GM23338 (cell line): ENCODE data around the gene EMC9. TPM values are rescaled to one million over a fixed set of nuclear protein-coding genes. Genes with fewer than 3 reads are reported as not detected.

Experiments used
- ATAC-seq: fragments of 200-7000 bp; cut with Tn5 transposase; 3 replicates; pipeline ENCODE4 v1.9.1; 2020
- DNase-seq: peaks from one replicate; pipeline ENCODE4 v3.0.0-alpha.2; 2015; ENCODE audit warnings: low spot score
- H2AFZ ChIP-seq: fragments of 200-600 bp; sonication (generic); 2 replicates; pipeline ENCODE4 v1.8.0; 2016; ENCODE audit warnings: antibody characterized with exemption, mild to moderate bottlenecking, moderate library complexity
- H3F3A ChIP-seq: fragments of 200-600 bp; sonication (generic); replicated peaks from 2 replicates; pipeline ENCODE4 v1.8.0; 2017; ENCODE audit warnings: antibody characterized with exemption, mixed run types, low read depth
- H3K27ac ChIP-seq: fragments of 200-600 bp; sonication (generic); 2 replicates; pipeline ENCODE4 v1.6.1; 2016; ENCODE audit warnings: low read depth
- H3K27me3 ChIP-seq: fragments of 200-600 bp; sonication (generic); 2 replicates; pipeline ENCODE4 v1.8.0; 2016; ENCODE audit warnings: mild to moderate bottlenecking, mixed run types, moderate library complexity; ENCODE audit not compliant: insufficient read depth
- H3K36me3 ChIP-seq: fragments of 200-600 bp; sonication (generic); 2 replicates; pipeline ENCODE4 v1.8.0; 2016; ENCODE audit warnings: mild to moderate bottlenecking; ENCODE audit not compliant: insufficient read depth
- H3K4me1 ChIP-seq: fragments of 200-600 bp; sonication (generic); 2 replicates; pipeline ENCODE4 v1.8.0; 2016; ENCODE audit warnings: mild to moderate bottlenecking, moderate library complexity; ENCODE audit not compliant: insufficient read depth
- H3K4me2 ChIP-seq: fragments of 200-600 bp; sonication (generic); 2 replicates; pipeline ENCODE4 v1.7.1; 2017; ENCODE audit warnings: mixed run types
- H3K4me3 ChIP-seq: fragments of 200-600 bp; sonication (generic); 2 replicates; pipeline ENCODE4 v1.6.1; 2016; ENCODE audit warnings: mixed run types
- H3K79me2 ChIP-seq: fragments of 200-600 bp; sonication (generic); replicated peaks from 2 replicates; pipeline ENCODE4 v1.8.0; 2017; ENCODE audit warnings: mild to moderate bottlenecking; ENCODE audit not compliant: insufficient read depth
- H3K9me2 ChIP-seq: fragments of 200-600 bp; sonication (generic); 2 replicates; pipeline ENCODE4 v1.8.0; 2017; ENCODE audit not compliant: insufficient read depth
- H4K20me1 ChIP-seq: fragments of 200-600 bp; sonication (generic); replicated peaks from 2 replicates; pipeline ENCODE4 v1.8.0; 2017; ENCODE audit warnings: mild to moderate bottlenecking; ENCODE audit not compliant: insufficient read depth
- H3K27ac Mint-ChIP-seq: 2 replicates; pipeline ENCODE4 v1.8.0; 2020; ENCODE audit warnings: inconsistent platforms, mild to moderate bottlenecking, moderate library complexity, mixed read lengths
- H3K27me3 Mint-ChIP-seq: 3 replicates; pipeline ENCODE4 v1.8.0; 2022; ENCODE audit warnings: low read depth, mild to moderate bottlenecking, moderate library complexity, mixed read lengths, inconsistent platforms; ENCODE audit not compliant: insufficient read depth, poor library complexity
- H3K36me3 Mint-ChIP-seq: 3 replicates; pipeline ENCODE4 v1.8.0; 2021; ENCODE audit warnings: low read depth, mild to moderate bottlenecking, inconsistent platforms, moderate library complexity, mixed read lengths
- H3K4me1 Mint-ChIP-seq: 3 replicates; pipeline ENCODE4 v1.8.0; 2020; ENCODE audit warnings: mild to moderate bottlenecking, inconsistent platforms, mixed read lengths
- H3K4me3 Mint-ChIP-seq: 3 replicates; pipeline ENCODE4 v1.8.0; 2021; ENCODE audit warnings: moderate library complexity, mild to moderate bottlenecking, inconsistent platforms, mixed read lengths
- H3K9me3 Mint-ChIP-seq: 3 replicates; pipeline ENCODE4 v1.8.0; 2020; ENCODE audit warnings: moderate library complexity, mild to moderate bottlenecking, inconsistent platforms, mixed read lengths
- CREB1 ChIP-seq: fragments of 250-450 bp; sonication (Bioruptor Pico); IDR thresholded peaks from 2 replicates; pipeline ENCODE4 v1.5.0; 2020; ENCODE audit warnings: low read depth, mild to moderate bottlenecking, moderate library complexity
- EZH2 ChIP-seq: fragments of 200-600 bp; sonication (generic); IDR thresholded peaks from one replicate; pipeline ENCODE4 v1.8.0; 2017; ENCODE audit warnings: antibody characterized with exemption, mild to moderate bottlenecking, low read depth; ENCODE audit not compliant: unreplicated experiment
- EZH2phosphoT487 ChIP-seq: fragments of 200-600 bp; sonication (generic); IDR thresholded peaks from one replicate; pipeline ENCODE4 v1.8.1; 2018; ENCODE audit warnings: antibody characterized with exemption; ENCODE audit not compliant: unreplicated experiment
- JUNB ChIP-seq: IDR thresholded peaks from one replicate; pipeline ENCODE4 v1.6.1; 2016; ENCODE audit warnings: antibody characterized with exemption; ENCODE audit not compliant: unreplicated experiment
- NANOG ChIP-seq: IDR thresholded peaks from 2 replicates; pipeline ENCODE4 v1.6.1; 2016; ENCODE audit warnings: antibody characterized with exemption, borderline replicate concordance
- POLR2AphosphoS5 ChIP-seq: IDR thresholded peaks from 2 replicates; pipeline ENCODE4 v1.6.1; 2016; ENCODE audit warnings: antibody characterized with exemption, low read depth
- REST ChIP-seq: IDR thresholded peaks from one replicate; pipeline ENCODE4 v1.6.1; 2018; ENCODE audit warnings: antibody characterized with exemption; ENCODE audit not compliant: unreplicated experiment
- STAT1 ChIP-seq: IDR thresholded peaks from one replicate; pipeline ENCODE4 v1.6.1; 2016; ENCODE audit warnings: antibody characterized with exemption; ENCODE audit not compliant: unreplicated experiment
- ZNF114 ChIP-seq: fragments of 250-450 bp; sonication (Bioruptor Pico); IDR thresholded peaks from 2 replicates; pipeline ENCODE4 v1.5.0; 2020; ENCODE audit warnings: mild to moderate bottlenecking, moderate library complexity
- ZNF331 ChIP-seq: fragments of 250-450 bp; sonication (Bioruptor Pico); IDR thresholded peaks from 2 replicates; pipeline ENCODE4 v1.5.0; 2020; ENCODE audit warnings: low read depth, mild to moderate bottlenecking, moderate library complexity
- polyA plus RNA-seq: library from polyadenylated mRNA; unstranded; fragments of >200 nt; fragmentation: Nextera tagmentation; extraction: Ambion mirVana; gene quantifications from 2 replicates; pipeline ENCODE4 v1.2.1, GENCODE V29; 2016
- total RNA-seq: library from RNA; depleted of rRNA; stranded (reverse); fragments of >200 nt; shearing (Covaris generic); gene quantifications from 2 replicates; pipeline ENCODE4 v1.2.3, GENCODE V29; 2014
- TF ChIP-seq, protein P1 (sequence below), 2 experiments: fragments of 200-600 bp in 1 of 2; sonication (generic) in 1 of 2; conservative IDR thresholded peaks; 2 replicates each; pipeline versions ENCODE4 v1.5.1 to v1.6.1; 2016 to 2017; ENCODE audit warnings: antibody characterized with exemption in 2 of 2, low read depth in 2 of 2, mild to moderate bottlenecking in 2 of 2, moderate library complexity in 1 of 2
- TF ChIP-seq, protein P2 (sequence below): fragments of 250-450 bp; sonication (Bioruptor Pico); IDR thresholded peaks from 2 replicates; pipeline ENCODE4 v1.5.0; 2020; ENCODE audit warnings: mild to moderate bottlenecking, moderate library complexity
- TF ChIP-seq, protein P3 (sequence below): IDR thresholded peaks from 2 replicates; pipeline ENCODE4 v1.6.1; 2016; ENCODE audit warnings: antibody characterized with exemption

EMC9 gene
- total and polyA plus RNA-seq, 2 experiments from 2014 or later = 30.0 to 64.2 TPM

DNA sequence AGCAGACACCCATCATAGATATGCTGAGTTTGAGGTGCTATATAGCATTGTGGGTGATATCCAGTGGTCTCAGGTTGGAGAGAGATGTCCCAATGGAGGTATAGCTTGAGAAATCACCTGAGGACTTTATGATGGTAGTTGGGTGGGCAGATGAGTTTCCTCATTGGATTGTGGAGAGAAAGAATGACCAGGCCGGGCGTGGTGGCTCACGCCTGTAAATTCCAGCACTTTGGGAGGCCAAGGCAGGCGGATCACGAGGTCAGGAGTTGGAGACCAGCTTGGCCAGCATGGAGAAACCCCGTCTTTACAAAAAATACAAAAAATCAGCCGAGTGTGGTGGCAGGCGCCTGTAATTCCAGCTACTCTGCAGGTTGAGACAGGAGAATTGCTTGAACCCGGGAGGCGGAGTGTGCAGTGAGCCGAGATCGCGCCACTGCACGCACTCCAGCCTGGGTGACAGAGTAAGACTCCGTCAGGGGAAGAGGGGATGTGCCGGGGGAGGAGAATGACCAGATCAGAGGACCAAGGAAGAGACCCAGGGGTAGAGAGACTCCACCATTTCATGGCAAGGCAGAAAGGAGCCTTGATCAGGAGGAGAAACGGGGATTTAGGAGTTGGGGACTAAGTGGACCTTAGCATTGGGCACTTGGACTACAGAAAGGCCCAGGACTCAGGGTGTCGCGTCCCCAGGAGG lies 48.0 kb downstream of the EMC9 start:
- no peak for TF ChIP-seq EZH2phosphoT487
- TF ChIP-seq REST = no peak
- TF ChIP-seq STAT1 = no peak
- TF ChIP-seq JUNB = no peak
- no peak for TF ChIP-seq CREB1 (CRISPR knock-in tag)
- TF ChIP-seq, protein P1, sequence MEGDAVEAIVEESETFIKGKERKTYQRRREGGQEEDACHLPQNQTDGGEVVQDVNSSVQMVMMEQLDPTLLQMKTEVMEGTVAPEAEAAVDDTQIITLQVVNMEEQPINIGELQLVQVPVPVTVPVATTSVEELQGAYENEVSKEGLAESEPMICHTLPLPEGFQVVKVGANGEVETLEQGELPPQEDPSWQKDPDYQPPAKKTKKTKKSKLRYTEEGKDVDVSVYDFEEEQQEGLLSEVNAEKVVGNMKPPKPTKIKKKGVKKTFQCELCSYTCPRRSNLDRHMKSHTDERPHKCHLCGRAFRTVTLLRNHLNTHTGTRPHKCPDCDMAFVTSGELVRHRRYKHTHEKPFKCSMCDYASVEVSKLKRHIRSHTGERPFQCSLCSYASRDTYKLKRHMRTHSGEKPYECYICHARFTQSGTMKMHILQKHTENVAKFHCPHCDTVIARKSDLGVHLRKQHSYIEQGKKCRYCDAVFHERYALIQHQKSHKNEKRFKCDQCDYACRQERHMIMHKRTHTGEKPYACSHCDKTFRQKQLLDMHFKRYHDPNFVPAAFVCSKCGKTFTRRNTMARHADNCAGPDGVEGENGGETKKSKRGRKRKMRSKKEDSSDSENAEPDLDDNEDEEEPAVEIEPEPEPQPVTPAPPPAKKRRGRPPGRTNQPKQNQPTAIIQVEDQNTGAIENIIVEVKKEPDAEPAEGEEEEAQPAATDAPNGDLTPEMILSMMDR (conservative IDR thresholded peaks at IDR 0.05; ENCODE audit: low read depth in 2 of 2) = no peak
- no peak for TF ChIP-seq ZNF114 (CRISPR knock-in tag)
- TF ChIP-seq EZH2 = no peak
- no peak for TF ChIP-seq ZNF331 (CRISPR knock-in tag)
- TF ChIP-seq, protein P2, sequence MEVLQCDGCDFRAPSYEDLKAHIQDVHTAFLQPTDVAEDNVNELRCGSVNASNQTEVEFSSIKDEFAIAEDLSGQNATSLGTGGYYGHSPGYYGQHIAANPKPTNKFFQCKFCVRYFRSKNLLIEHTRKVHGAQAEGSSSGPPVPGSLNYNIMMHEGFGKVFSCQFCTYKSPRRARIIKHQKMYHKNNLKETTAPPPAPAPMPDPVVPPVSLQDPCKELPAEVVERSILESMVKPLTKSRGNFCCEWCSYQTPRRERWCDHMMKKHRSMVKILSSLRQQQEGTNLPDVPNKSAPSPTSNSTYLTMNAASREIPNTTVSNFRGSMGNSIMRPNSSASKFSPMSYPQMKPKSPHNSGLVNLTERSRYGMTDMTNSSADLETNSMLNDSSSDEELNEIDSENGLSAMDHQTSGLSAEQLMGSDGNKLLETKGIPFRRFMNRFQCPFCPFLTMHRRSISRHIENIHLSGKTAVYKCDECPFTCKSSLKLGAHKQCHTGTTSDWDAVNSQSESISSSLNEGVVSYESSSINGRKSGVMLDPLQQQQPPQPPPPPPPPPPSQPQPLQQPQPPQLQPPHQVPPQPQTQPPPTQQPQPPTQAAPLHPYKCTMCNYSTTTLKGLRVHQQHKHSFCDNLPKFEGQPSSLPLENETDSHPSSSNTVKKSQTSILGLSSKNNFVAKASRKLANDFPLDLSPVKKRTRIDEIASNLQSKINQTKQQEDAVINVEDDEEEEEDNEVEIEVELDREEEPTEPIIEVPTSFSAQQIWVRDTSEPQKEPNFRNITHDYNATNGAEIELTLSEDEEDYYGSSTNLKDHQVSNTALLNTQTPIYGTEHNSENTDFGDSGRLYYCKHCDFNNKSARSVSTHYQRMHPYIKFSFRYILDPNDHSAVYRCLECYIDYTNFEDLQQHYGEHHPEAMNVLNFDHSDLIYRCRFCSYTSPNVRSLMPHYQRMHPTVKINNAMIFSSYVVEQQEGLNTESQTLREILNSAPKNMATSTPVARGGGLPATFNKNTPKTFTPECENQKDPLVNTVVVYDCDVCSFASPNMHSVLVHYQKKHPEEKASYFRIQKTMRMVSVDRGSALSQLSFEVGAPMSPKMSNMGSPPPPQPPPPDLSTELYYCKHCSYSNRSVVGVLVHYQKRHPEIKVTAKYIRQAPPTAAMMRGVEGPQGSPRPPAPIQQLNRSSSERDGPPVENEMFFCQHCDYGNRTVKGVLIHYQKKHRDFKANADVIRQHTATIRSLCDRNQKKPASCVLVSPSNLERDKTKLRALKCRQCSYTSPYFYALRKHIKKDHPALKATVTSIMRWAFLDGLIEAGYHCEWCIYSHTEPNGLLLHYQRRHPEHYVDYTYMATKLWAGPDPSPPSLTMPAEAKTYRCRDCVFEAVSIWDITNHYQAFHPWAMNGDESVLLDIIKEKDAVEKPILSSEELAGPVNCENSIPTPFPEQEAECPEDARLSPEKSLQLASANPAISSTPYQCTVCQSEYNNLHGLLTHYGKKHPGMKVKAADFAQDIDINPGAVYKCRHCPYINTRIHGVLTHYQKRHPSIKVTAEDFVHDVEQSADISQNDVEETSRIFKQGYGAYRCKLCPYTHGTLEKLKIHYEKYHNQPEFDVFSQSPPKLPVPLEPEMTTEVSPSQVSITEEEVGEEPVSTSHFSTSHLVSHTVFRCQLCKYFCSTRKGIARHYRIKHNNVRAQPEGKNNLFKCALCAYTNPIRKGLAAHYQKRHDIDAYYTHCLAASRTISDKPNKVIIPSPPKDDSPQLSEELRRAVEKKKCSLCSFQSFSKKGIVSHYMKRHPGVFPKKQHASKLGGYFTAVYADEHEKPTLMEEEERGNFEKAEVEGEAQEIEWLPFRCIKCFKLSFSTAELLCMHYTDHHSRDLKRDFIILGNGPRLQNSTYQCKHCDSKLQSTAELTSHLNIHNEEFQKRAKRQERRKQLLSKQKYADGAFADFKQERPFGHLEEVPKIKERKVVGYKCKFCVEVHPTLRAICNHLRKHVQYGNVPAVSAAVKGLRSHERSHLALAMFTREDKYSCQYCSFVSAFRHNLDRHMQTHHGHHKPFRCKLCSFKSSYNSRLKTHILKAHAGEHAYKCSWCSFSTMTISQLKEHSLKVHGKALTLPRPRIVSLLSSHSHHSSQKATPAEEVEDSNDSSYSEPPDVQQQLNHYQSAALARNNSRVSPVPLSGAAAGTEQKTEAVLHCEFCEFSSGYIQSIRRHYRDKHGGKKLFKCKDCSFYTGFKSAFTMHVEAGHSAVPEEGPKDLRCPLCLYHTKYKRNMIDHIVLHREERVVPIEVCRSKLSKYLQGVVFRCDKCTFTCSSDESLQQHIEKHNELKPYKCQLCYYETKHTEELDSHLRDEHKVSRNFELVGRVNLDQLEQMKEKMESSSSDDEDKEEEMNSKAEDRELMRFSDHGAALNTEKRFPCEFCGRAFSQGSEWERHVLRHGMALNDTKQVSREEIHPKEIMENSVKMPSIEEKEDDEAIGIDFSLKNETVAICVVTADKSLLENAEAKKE (CRISPR knock-in tag) = no peak
- TF ChIP-seq, protein P3, sequence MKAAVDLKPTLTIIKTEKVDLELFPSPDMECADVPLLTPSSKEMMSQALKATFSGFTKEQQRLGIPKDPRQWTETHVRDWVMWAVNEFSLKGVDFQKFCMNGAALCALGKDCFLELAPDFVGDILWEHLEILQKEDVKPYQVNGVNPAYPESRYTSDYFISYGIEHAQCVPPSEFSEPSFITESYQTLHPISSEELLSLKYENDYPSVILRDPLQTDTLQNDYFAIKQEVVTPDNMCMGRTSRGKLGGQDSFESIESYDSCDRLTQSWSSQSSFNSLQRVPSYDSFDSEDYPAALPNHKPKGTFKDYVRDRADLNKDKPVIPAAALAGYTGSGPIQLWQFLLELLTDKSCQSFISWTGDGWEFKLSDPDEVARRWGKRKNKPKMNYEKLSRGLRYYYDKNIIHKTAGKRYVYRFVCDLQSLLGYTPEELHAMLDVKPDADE = no peak; the same call in 1 of the 2 replicates
- TF ChIP-seq POLR2AphosphoS5 = no peak
- TF ChIP-seq NANOG = no peak
- Mint-ChIP-seq H3K4me1 (peaks cover 38% of the 10 kb centered on the region), H3K27me3 (peaks cover 24% of the 10 kb centered on the region), H3K27ac (peak overlapping the region; percentile 100), H3K4me3 (peak overlapping the region; percentile 66), H3K36me3 (peaks cover 44% of the 10 kb centered on the region), H3K9me3 (peaks cover 3% of the 10 kb centered on the region; the same call in 2 of the 3 replicates)
- peak overlapping the region; percentile 99 for H3K27ac ChIP-seq
- no peak for DNase-seq
- peaks cover 22% of the 10 kb centered on the region for H3K79me2 ChIP-seq
- peak overlapping the region; percentile 73 for H3K4me2 ChIP-seq
- no peaks in the 10 kb centered on the region for H3K27me3 ChIP-seq
- H3K4me1 ChIP-seq = peaks cover 18% of the 10 kb centered on the region
- no peak overlapping the region; the same call in 1 of the 2 replicates for H2AFZ ChIP-seq
- peaks cover 15% of the 10 kb centered on the region for H3F3A ChIP-seq
- peak overlapping the region; percentile 47 for H3K4me3 ChIP-seq
- ATAC-seq = no peak
- H3K36me3 ChIP-seq = no peaks in the 10 kb centered on the region
- peaks cover 8% of the 10 kb centered on the region for H3K9me2 ChIP-seq
- H4K20me1 ChIP-seq = peaks cover 5% of the 10 kb centered on the region; the same call in 1 of the 2 replicates
